GM21381 (cell line): ENCODE measurements around the gene TBC1D22A.

ENCODE experiments used
- ATAC-seq: cut with Tn5 transposase; IDR thresholded peaks from one replicate; pipeline ENCODE4 v1.9.1; 2021; ENCODE audit warnings: mild to moderate bottlenecking, moderate library complexity; ENCODE audit not compliant: unreplicated experiment

Gene TBC1D22A

GRCh38 chr22:46829941-46830715 lies 67.7 kb downstream of the TBC1D22A start:
- no peak for ATAC-seq

- no peak for ATAC-seq
Measured at GRCh38 chr22:46830841-46831240, 68.4 kb downstream of the TBC1D22A start.

GRCh38 chr22:46833228-46833627 lies 70.8 kb downstream of the TBC1D22A start:
- ATAC-seq = no peak

- no peak for ATAC-seq
Measured at GRCh38 chr22:46834021-46834737, 71.7 kb downstream of the TBC1D22A start.

GRCh38 chr22:46835288-46835687 lies 72.8 kb downstream of the TBC1D22A start:
- no peak for ATAC-seq

GRCh38 chr22:46835693-46836092 lies 73.2 kb downstream of the TBC1D22A start:
- ATAC-seq = no peak

GRCh38 chr22:46841522-46841921 lies 79.1 kb downstream of the TBC1D22A start:
- no peak for ATAC-seq

- ATAC-seq = no peak
Measured at GRCh38 chr22:46842606-46843005, 80.2 kb downstream of the TBC1D22A start.

GRCh38 chr22:46843821-46844255 lies 81.4 kb downstream of the TBC1D22A start:
- ATAC-seq = no peak

GRCh38 chr22:46844606-46845210 lies 82.3 kb downstream of the TBC1D22A start:
- ATAC-seq = no peak

GRCh38 chr22:46845296-46846149 lies 83.1 kb downstream of the TBC1D22A start:
- no peak for ATAC-seq

- ATAC-seq = no peak
Measured at GRCh38 chr22:46846150-46846831, 83.8 kb downstream of the TBC1D22A start.

- ATAC-seq = no peak
Measured at GRCh38 chr22:46846832-46847355, 84.4 kb downstream of the TBC1D22A start.

GRCh38 chr22:46848197-46848596 lies 85.7 kb downstream of the TBC1D22A start:
- ATAC-seq = no peak

- no peak for ATAC-seq
Measured at GRCh38 chr22:46849101-46849500, 86.7 kb downstream of the TBC1D22A start.

- no peak for ATAC-seq
Measured at GRCh38 chr22:46849951-46850350, 87.5 kb downstream of the TBC1D22A start.

GRCh38 chr22:46851311-46851710 lies 88.9 kb downstream of the TBC1D22A start:
- no peak for ATAC-seq

- no peak for ATAC-seq
Measured at GRCh38 chr22:46851941-46852340, 89.5 kb downstream of the TBC1D22A start.

GRCh38 chr22:46852771-46853170 lies 90.3 kb downstream of the TBC1D22A start:
- no peak for ATAC-seq

- ATAC-seq = no peak
Measured at GRCh38 chr22:46853191-46853590, 90.7 kb downstream of the TBC1D22A start.
